GM18511 (cell line): Measurements from ENCODE around the gene LKAAEAR1.

Source experiments
- ATAC-seq: cut with Tn5 transposase; IDR thresholded peaks from one replicate; pipeline ENCODE4 v1.9.1; 2021; ENCODE audit warnings: mild to moderate bottlenecking, moderate library complexity; ENCODE audit not compliant: unreplicated experiment

The LKAAEAR1 gene

DNA sequence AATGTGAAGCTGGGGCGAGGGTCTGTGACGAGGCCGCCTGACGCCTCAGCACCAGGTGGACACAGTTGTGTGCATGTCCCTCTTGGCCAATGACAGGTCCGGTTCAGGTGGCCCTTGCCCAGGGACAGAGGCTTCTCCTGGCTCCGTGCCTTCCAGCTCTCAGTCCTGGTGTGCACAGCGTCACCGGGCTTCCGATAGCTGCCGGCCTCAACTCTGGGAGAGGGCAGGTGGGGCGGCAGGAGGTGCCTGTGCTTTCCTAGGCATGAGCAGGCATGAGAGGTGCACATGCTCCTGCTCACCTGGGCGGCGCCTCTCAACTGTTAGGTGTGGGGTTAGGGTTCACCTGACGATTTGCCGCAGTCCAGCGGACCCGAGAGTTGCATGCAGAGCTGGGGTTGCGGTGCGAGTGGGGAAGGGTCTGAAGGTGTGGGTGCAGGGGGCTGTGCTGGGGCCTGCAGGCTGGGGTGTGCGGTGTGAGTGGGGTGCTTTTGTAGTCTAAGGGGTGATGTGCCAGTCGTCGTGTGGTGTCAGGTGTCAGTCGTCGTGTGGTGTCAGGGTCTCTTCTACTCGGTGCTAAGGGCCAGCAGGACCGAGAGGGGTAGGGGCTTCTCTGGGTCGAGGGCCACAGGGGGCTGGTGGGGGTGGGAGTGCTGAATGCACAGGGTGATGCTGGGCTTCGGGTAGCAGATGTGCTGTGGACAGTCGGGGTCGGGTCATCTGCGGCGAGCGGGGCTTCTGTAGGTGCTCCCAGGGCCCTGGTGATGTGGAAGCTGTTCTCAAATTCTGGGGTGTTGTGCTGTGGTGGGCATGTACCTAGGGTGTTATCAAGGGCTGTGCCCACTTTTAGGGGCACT, 31.0 kb downstream of the LKAAEAR1 start:
- ATAC-seq, result no peak

DNA sequence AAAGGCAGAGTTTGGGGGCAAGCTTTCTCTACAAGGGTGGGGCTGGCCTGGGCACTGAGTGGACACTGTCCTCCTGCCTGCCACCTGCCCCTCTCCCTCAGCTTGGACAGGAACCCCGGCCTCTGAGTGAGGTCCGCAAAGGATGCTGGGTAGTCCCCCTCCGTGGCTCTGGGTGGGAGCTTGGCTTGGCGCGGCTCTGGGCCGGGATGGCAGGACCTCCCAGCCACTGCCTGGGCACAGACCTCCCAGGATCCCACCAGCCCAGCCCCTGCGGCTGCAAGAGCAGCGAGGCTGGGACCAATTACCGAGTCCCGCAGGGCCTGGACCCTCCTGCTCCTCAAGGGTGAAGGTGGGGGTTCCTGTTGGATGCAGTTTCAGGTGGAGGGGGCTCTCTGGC, 31.9 kb downstream of the LKAAEAR1 start:
- no peak for ATAC-seq

- no peak for ATAC-seq
Measured at GRCh38 chr20:64051561-64052325, 32.5 kb downstream of the LKAAEAR1 start.

DNA sequence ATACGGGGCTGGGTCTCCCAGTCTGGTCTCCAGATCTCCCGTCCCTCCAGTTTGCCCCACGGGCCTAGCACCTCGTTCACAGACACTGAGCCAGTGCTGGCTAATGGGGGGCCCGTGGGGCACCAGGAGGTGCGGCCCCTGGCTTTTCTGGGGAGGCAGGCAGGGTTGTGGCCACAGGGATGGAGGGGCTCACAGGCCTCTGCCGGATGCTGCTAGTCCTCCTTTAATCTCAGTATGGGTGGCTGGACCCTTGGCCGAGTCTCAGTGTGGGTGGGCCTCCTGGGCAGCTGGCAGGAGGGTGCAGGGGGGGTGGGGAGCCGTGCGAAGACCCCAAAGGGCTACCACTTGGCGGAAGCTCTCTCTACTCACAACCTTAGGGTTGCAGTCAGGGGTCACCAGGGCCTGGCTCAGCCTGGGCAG, 33.2 kb downstream of the LKAAEAR1 start:
- ATAC-seq, result no peak

- no peak for ATAC-seq
Measured at GRCh38 chr20:64050261-64051032, 33.8 kb downstream of the LKAAEAR1 start.

GRCh38 chr20:64049878-64050260, 34.3 kb downstream of the LKAAEAR1 start:
- no peak for ATAC-seq

DNA sequence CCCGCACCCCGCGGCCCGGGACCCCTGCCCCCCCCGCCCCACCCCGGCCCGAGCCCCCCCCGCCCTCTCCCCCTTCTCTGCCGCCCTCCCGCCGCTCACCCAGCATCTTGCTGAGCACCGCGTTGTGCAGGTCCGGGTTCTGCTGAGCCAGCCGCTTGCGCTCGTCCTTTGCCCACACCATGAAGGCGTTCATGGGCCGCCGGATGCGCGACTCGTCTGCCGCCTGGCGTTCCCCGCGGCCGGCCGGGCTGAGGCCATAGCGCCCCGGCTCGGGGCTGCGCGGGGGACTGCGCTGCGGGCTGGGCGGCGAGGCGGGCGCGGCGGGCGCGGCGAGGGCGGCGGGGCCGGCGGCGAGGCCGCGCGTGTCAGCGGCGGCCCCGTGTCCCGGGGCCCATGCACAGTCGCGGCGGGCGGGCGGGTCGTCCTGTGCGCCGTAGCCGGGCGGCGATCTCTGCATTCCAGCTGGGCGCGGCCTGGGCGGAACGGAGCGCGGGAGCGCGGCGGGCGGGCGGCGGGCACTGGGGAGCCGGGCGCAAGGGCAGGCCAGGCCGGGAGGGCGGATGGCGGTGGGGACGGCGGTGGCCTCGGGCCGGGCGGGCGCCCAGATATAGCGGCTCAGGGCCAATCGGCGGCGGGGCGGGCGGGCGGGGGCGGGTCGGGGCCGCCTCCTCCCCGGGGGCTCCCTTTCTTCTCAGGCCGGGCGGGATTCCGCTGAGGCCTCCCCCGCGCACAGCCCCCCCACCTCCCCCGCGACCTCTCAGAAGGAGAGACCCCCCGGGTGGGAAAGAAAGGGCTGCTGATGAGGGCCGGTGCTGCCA, 34.9 kb downstream of the LKAAEAR1 start, which contains the start of gene SOX18:
Gene SOX18 (minus strand): TSS at position 580 of the 818 bp plus-strand sequence. CDS start 123 bp downstream, at position 457.
- ATAC-seq, result no peak

- ATAC-seq, result no peak
Measured at GRCh38 chr20:64048402-64049044, 35.7 kb downstream of the LKAAEAR1 start.

- no peak for ATAC-seq
Measured at GRCh38 chr20:64047968-64048401, 36.2 kb downstream of the LKAAEAR1 start.

GRCh38 chr20:64047046-64047389, 37.2 kb downstream of the LKAAEAR1 start:
- ATAC-seq, result no peak

GRCh38 chr20:64045346-64046011, 38.7 kb downstream of the LKAAEAR1 start:
- ATAC-seq, result no peak

DNA sequence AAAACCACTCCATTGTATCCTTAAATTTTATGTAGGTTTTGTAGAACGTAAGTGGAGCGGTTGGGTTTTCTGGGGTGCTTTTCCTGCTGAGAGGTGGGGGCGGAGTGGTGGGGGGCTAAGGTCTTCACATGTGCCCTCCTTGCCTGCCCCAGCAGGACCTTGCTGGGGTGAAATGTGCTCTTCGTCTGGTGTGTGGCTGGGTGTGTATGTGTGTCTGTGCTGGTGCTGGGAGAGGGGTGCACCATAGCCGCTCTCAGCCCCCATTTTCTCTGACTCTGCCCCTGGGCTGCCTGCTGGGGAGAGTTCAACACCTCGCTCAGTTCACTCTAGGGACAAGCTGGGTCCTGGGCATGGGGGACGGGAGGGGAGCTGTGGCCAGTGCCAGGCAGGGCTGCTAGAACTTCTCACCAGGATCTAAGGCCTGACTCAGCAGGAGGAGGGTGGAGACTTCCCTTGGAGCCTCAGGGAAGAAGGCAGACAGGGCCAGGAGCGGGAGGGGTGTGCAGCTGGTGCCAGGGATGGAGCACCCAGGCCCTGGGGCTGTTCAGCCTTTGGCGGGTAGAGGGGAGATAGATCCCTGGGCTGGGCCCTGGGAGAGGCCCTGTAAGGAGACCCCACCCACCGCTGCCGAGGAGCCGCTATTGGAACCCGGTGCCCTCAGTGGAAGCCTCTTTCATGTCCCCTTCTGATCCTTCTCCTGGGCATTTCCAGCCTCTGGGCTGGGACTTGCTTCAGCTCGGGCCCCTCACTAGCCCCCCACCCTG, 39.5 kb downstream of the LKAAEAR1 start:
- ATAC-seq, result no peak

GRCh38 chr20:64043768-64044167, 40.4 kb downstream of the LKAAEAR1 start:
- ATAC-seq, result no peak

- ATAC-seq, result no peak
Measured at GRCh38 chr20:64042054-64042781, 42.0 kb downstream of the LKAAEAR1 start.

DNA sequence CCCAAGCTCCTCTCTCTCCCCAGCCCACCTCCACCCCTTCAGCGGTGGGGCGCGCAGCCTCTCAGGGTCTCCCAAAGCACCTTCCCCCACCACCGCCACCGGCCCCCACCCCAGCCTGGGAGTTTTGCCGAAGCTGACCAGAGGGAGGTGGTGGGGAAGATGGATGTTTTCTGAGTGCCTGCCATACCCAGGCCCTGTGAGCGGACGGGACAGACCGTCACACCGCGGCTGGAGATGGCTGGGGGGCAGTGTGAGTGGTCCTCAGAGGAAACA, 42.5 kb downstream of the LKAAEAR1 start:
- ATAC-seq, result no peak

DNA sequence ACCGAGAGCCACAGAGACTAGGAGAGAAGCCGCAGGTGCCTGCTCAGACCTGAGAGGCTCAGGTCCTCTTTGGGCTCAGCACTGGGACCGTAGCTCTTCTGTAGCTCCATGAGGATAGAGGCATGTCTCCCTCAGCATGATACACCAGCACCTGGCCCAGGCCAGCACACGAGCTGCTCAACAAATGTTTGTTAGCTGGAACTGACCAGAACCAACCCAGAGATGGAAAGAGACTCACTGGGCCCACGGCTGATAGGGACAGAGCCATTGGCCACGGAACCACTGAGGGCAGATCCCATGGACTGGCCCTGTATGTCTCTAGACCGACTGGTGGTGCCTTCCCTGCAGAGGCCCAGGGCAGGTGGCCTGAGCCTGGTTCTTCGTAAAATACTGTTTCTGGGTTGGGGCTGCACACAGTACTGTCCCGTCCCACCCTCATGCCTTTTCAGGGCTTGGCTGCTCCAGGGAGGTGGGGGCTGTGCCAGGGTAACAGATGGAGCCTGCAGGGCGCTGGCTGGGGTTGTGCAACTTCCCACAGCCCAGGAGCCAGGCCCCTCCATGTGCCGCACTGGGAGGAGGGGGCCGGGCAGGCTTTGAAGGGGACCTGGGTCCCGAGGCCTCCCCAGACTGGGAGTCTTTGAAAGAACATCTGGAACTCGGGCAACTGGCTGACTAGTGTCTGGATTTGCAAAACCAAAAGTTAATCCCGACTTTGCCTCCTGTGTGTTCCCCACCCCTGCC, 43.0 kb downstream of the LKAAEAR1 start:
- no peak for ATAC-seq

DNA sequence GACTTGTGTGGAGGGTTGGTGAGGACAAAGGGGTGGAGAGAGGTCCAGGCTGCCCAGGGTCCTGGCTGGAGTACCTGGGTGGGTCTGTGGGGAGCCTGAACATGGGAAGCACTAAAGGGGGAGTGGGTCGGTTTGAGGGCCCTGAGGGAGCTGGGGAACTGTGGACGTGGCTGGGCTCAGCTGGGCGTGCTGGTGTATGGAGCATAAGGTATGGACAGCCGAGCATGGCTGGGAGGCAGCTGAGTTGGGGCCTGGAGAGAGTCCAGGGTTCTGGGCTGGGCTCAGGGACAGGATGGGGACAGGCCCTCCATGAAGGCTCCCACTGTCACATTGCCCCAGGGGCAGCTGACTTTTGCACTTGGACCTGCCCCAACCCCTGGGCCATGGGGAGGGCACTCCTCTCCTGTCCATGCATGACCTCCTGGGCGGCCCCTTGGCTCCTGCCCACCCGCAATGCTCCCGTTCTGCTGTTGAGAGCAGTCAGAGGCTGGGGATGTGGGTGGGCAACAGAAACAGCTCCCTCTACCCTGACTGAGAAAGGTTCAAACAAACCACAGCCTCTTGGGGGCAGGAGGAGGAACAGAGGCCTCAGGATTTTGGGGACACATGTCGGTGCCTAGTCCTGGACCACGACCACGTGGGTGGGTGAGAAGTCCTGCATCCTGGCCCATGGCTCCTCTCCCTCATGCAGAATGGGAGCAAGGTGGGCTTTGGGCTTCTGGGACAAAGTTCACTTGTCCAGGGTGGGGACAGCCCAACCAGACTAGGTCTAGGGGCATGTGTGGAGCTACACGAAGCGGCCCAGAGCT, 43.8 kb downstream of the LKAAEAR1 start:
- ATAC-seq, result no peak
